ENCODE results near the gene XXYLT1.

The XXYLT1 gene

DNA sequence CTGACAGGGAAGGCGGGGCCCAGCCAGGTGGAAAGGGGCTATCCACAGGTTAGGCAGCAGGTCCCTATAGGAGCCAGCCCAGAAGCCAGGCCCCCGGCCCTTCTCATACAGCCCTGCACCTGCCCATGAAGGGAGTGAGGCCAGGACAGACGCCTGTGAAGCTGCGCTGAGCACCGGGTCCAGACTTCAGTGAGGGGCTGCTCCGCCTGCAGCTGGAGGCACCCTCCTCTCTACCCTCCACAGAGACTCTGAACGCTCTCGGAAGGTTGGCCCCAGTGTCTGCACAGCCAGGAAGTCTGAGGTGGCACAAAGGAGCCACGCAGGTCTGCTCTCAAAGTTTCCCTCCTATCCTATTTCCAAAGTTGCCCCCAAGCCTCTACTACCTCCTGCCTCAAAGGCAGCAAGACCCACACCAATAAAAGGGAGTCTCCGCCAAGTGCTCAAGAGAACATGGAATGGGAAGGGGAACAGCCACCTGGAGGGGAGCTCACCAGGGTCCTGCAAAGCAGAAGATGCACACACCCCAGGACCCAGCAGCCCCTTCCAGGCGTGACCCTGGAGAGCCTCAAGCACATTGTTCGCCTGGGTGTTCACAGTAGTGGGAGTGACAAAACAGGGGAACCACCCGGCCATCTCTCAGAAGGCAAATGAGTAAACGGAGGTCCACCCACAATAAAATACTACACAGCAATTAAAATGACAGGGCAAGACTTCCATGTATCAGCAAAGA, 19.5 kb downstream of the XXYLT1 start:
- peaks cover 0 to 7% (median 2%) of the 10 kb centered on the region in 5 donors for H3K36me3 ChIP-seq (ENCODE audit: control insufficient read depth in 5 of 5, insufficient read depth in 5 of 5, low read length in 5 of 5)
- peaks cover 5 to 26% (median 11%) of the 10 kb centered on the region in 5 donors for H3K4me1 ChIP-seq (ENCODE audit: control insufficient read depth in 5 of 5, insufficient read depth in 5 of 5, low read length in 5 of 5)
- H3K4me3 ChIP-seq (ENCODE audit: low read depth in 1 of 5, low read length in 5 of 5): no peak overlapping the region
- no peaks in the 10 kb centered on the region for H3K27me3 ChIP-seq (ENCODE audit: control insufficient read depth in 5 of 5, insufficient read depth in 4 of 5, low read length in 5 of 5)
- H3K9ac ChIP-seq (ENCODE audit: low read length in 5 of 5): no peak overlapping the region
- no peak overlapping the region for H3K27ac ChIP-seq (ENCODE audit: low read depth, low read length)
- no peaks in the 10 kb centered on the region for H3K9me3 ChIP-seq (ENCODE audit: control insufficient read depth in 5 of 5, low read length in 5 of 5)

DNA sequence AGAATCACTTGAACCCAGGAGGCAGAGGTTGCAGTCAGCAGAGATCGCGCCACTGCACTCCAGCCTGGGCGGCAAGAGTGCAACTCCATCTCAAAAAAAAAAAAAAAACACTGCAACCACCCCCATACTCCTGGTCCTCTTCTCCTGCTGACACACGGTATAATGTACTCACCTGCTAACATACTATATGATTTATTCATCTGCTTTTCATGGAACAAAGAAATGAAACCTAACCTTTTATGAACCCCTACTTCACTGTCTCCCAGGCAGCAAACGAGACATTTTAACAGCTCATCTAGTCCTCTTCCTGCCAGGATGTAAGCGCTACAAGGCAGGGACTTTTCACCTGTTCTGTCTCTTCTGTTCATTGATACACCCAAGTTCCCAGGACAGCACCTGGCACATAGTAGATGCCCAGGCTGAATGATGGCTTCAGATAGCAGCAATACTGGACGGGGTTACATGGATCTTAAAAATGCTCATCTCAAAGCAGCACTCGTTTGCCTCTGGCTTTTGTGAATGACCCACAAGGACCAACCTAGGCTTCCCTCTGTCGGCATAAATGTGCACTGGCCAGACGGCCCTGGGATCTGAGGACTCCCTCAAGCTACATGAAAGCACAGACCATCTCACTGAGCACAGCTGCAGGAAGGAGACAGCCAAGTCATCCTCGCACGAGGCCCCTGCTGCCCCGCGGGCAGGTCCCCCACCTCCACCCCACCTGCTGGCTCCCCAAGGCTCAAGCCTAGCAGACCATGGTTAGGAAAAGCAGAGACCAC, 20.3 kb downstream of the XXYLT1 start:
- no peaks in the 10 kb centered on the region for H3K9me3 ChIP-seq (ENCODE audit: control insufficient read depth in 5 of 5, low read length in 5 of 5)
- no peak overlapping the region for H3K27ac ChIP-seq (ENCODE audit: low read depth, low read length)
- no peak overlapping the region for H3K9ac ChIP-seq (ENCODE audit: low read length in 5 of 5)
- H3K27me3 ChIP-seq (ENCODE audit: control insufficient read depth in 5 of 5, insufficient read depth in 4 of 5, low read length in 5 of 5): no peaks in the 10 kb centered on the region
- H3K36me3 ChIP-seq (ENCODE audit: control insufficient read depth in 5 of 5, insufficient read depth in 5 of 5, low read length in 5 of 5): peaks cover 0 to 11% (median 2%) of the 10 kb centered on the region in 5 donors
- H3K4me1 ChIP-seq (ENCODE audit: control insufficient read depth in 5 of 5, insufficient read depth in 5 of 5, low read length in 5 of 5): peaks cover 5 to 28% (median 11%) of the 10 kb centered on the region in 5 donors
- H3K4me3 ChIP-seq (ENCODE audit: low read depth in 1 of 5, low read length in 5 of 5): no peak overlapping the region

DNA sequence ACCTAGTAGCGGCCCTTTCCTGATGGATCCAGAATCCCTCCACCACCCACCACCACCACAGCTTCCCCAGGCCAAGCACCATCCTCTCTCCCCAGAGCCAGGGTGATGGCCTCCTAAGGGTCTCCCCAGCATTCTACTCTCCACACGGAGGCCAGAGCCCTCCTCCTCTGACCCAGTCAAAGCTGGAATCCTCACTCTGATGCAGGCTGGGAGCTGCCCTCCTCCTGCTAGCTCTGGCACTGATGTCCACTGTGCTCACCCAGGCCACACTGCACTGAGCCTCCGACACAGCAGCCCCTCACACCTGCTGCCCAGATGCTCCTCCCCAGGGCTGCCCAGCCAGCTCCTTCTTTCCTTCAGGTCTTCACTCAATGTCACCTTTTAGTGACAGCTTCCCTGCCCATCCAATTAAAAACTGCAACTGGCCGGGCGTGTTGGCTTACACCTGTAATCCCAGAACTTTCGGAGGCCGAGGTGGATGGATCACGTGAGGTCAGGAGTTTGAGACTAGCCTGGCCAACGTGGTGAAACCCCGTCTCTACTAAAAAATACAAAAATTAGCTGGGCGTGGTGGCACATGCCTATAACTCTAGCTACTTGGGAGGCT, 21.0 kb downstream of the XXYLT1 start:
- H3K27ac ChIP-seq (ENCODE audit: low read depth, low read length): no peak overlapping the region
- peaks cover 5 to 28% (median 11%) of the 10 kb centered on the region in 5 donors for H3K4me1 ChIP-seq (ENCODE audit: control insufficient read depth in 5 of 5, insufficient read depth in 5 of 5, low read length in 5 of 5)
- H3K36me3 ChIP-seq (ENCODE audit: control insufficient read depth in 5 of 5, insufficient read depth in 5 of 5, low read length in 5 of 5): peaks cover 0 to 6% (median 0%) of the 10 kb centered on the region in 5 donors
- no peak overlapping the region for H3K4me3 ChIP-seq (ENCODE audit: low read depth in 1 of 5, low read length in 5 of 5)
- no peaks in the 10 kb centered on the region for H3K9me3 ChIP-seq (ENCODE audit: control insufficient read depth in 5 of 5, low read length in 5 of 5)
- H3K27me3 ChIP-seq (ENCODE audit: control insufficient read depth in 5 of 5, insufficient read depth in 4 of 5, low read length in 5 of 5): no peaks in the 10 kb centered on the region
- H3K9ac ChIP-seq (ENCODE audit: low read length in 5 of 5): no peak overlapping the region

DNA sequence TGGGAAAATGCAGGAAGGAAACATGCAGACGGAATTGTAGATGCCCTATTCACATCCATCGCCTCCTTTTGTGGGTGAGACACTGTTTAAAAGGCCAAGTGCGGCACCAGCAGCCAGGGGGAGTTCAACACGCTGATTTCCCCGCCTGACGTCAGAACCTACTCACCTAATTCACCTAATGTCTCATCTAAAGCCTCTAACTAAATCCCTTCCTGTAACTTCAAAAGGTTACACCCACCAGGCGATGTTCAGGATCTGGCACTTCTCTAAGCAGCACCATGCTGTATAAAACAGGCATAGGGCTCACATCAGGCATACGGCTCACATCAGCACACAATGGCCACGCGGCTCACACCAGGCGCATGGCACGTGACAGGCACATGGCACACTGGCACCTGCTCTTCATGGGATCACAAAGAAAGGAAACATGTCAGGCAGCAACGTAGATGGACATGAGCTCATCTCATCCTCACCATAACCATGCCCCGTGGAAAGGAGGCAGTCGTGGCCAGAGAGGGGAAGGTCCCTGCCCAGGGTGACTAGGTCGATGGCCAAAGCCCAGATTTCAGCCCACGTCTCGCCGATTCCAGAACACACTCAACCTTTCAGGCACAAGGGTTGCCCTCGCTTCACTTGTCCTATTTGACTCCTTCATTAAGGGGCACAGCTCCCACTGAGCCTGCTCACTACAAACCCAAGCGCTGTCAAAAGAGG, 21.7 kb downstream of the XXYLT1 start:
- Histone ChIP-seq H3K9me3 (ENCODE audit: control insufficient read depth in 5 of 5, low read length in 5 of 5) (no peaks in the 10 kb centered on the region), H3K4me3 (ENCODE audit: low read depth in 1 of 5, low read length in 5 of 5) (no peak overlapping the region), H3K9ac (ENCODE audit: low read length in 5 of 5) (no peak overlapping the region), H3K36me3 (ENCODE audit: control insufficient read depth in 5 of 5, insufficient read depth in 5 of 5, low read length in 5 of 5) (peaks cover 0 to 5% (median 0%) of the 10 kb centered on the region in 5 donors), H3K4me1 (ENCODE audit: control insufficient read depth in 5 of 5, insufficient read depth in 5 of 5, low read length in 5 of 5) (peaks cover 5 to 26% (median 11%) of the 10 kb centered on the region in 5 donors), H3K27ac (ENCODE audit: low read depth, low read length) (no peak overlapping the region), H3K27me3 (ENCODE audit: control insufficient read depth in 5 of 5, insufficient read depth in 4 of 5, low read length in 5 of 5) (no peaks in the 10 kb centered on the region)

DNA sequence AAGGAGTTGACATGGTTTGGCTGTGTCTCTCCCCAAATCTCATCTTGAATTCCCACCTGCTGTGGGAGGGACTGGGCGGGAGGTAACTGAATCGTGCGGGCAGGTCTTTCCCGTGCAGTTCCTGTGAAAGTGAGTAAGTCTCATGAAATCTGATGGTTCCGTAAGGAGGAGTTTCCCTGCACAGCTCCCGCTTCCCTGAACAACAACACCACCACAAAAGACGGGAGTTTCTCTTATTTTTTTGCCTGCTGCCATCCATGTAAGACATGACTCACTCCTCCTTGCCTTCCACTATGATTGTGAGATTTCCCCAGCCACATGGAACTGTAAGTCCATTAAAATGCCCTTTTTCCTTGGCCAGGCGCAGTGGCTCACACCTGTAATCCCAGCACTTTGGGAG, 22.7 kb downstream of the XXYLT1 start:
- peaks cover 5 to 27% (median 10%) of the 10 kb centered on the region in 5 donors for H3K4me1 ChIP-seq (ENCODE audit: control insufficient read depth in 5 of 5, insufficient read depth in 5 of 5, low read length in 5 of 5)
- no peak overlapping the region for H3K4me3 ChIP-seq (ENCODE audit: low read depth in 1 of 5, low read length in 5 of 5)
- no peak overlapping the region for H3K27ac ChIP-seq (ENCODE audit: low read depth, low read length)
- H3K9ac ChIP-seq (ENCODE audit: low read length in 5 of 5): no peak overlapping the region
- no peaks in the 10 kb centered on the region for H3K9me3 ChIP-seq (ENCODE audit: control insufficient read depth in 5 of 5, low read length in 5 of 5)
- H3K27me3 ChIP-seq (ENCODE audit: control insufficient read depth in 5 of 5, insufficient read depth in 4 of 5, low read length in 5 of 5): no peaks in the 10 kb centered on the region
- H3K36me3 ChIP-seq (ENCODE audit: control insufficient read depth in 5 of 5, insufficient read depth in 5 of 5, low read length in 5 of 5): peaks cover 0 to 5% (median 0%) of the 10 kb centered on the region in 5 donors

DNA sequence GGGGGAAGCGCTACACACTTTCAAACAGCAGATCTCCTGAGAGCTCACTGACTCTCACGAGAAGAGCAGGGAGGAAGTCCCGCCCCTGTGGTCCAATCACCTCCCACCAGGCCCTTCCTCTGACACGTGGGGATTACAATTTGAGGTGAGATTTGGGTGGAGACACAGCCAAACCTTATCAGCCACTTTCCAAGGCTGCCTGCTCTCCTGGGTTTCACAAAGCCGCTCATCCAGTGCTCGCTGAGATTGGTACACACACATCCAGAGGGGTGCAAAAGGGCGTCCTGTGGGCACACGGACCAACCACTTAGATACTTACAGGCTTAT, 23.1 kb downstream of the XXYLT1 start:
- H3K4me1 ChIP-seq (ENCODE audit: control insufficient read depth in 5 of 5, insufficient read depth in 5 of 5, low read length in 5 of 5): peaks cover 2 to 22% (median 6%) of the 10 kb centered on the region in 5 donors
- H3K36me3 ChIP-seq (ENCODE audit: control insufficient read depth in 5 of 5, insufficient read depth in 5 of 5, low read length in 5 of 5): peaks cover 0 to 5% (median 0%) of the 10 kb centered on the region in 5 donors
- no peaks in the 10 kb centered on the region for H3K9me3 ChIP-seq (ENCODE audit: control insufficient read depth in 5 of 5, low read length in 5 of 5)
- no peak overlapping the region for H3K9ac ChIP-seq (ENCODE audit: low read length in 5 of 5)
- peak overlapping the region in 1 of 5 donors; percentile 24 for H3K4me3 ChIP-seq (ENCODE audit: low read depth in 1 of 5, low read length in 5 of 5)
- H3K27ac ChIP-seq (ENCODE audit: low read depth, low read length): no peak overlapping the region
- no peaks in the 10 kb centered on the region for H3K27me3 ChIP-seq (ENCODE audit: control insufficient read depth in 5 of 5, insufficient read depth in 4 of 5, low read length in 5 of 5)

DNA sequence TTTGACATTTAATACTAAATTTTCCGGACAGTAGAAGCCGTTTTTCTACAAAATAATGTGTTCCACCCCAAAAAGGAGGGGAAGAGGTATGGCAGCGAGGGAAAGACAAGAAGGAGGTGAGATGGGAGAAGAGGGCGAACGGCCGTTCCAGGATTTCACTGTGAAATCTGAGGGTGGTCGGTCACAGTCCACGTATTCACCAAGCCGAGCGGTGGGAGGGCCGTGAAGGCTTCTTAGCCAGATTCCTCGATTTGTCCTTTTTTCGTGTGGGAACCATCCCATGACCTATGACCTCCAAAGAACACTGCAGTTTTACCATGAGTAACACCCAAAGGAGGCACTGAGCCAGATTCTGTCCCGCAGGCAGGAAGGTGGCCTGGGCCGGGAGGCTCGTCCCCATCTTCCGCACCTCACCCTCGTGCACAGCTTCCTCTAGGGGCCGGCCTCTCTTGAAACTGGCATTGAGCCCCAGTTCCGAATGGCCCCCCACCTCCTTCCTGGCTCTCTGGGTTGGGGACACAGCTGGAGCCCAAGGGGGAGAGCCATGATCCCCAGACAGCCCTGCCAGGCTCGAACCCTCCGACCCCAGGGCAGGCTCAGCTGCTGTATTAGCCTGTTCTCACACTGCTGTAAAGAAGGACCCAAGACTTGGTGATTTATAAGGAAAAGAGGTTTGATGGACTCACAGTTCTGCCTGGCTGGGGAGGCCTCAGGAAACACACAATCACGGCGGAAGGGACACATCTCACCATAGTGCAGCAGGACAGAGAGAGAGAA, 23.7 kb downstream of the XXYLT1 start:
- peak overlapping the region in 1 of 5 donors; percentile 24 for H3K4me3 ChIP-seq (ENCODE audit: low read depth in 1 of 5, low read length in 5 of 5)
- peaks cover 0 to 21% (median 3%) of the 10 kb centered on the region in 5 donors for H3K4me1 ChIP-seq (ENCODE audit: control insufficient read depth in 5 of 5, insufficient read depth in 5 of 5, low read length in 5 of 5)
- no peaks in the 10 kb centered on the region for H3K27me3 ChIP-seq (ENCODE audit: control insufficient read depth in 5 of 5, insufficient read depth in 4 of 5, low read length in 5 of 5)
- no peak overlapping the region for H3K9ac ChIP-seq (ENCODE audit: low read length in 5 of 5)
- H3K36me3 ChIP-seq (ENCODE audit: control insufficient read depth in 5 of 5, insufficient read depth in 5 of 5, low read length in 5 of 5): peaks cover 0 to 5% (median 0%) of the 10 kb centered on the region in 5 donors
- H3K27ac ChIP-seq (ENCODE audit: low read depth, low read length): no peak overlapping the region
- H3K9me3 ChIP-seq (ENCODE audit: control insufficient read depth in 5 of 5, low read length in 5 of 5): no peaks in the 10 kb centered on the region

DNA sequence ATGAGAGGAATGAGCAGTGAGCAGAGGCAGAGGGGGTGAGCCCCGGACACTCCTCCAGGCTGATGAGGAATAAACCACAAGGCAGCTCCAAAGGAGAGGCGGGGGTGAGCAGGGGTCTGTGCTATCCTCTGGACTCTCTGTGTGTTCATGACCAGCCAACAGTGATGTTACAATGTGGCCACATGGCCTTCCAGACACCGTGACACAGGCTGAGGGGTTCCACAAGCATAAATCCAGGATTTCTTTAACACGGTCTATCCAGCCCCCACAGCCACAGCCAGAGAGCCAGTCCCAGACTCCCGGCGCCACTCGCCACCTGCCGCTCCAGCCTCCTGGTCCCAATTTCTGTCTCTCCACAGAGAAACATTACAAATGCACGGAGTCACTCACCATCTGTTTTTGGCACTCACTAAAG, 24.4 kb downstream of the XXYLT1 start:
- Histone ChIP-seq H3K9me3 (ENCODE audit: control insufficient read depth in 5 of 5, low read length in 5 of 5) (no peaks in the 10 kb centered on the region), H3K4me3 (ENCODE audit: low read depth in 1 of 5, low read length in 5 of 5) (no peak overlapping the region), H3K27me3 (ENCODE audit: control insufficient read depth in 5 of 5, insufficient read depth in 4 of 5, low read length in 5 of 5) (no peaks in the 10 kb centered on the region), H3K9ac (ENCODE audit: low read length in 5 of 5) (no peak overlapping the region), H3K27ac (ENCODE audit: low read depth, low read length) (no peak overlapping the region), H3K4me1 (ENCODE audit: control insufficient read depth in 5 of 5, insufficient read depth in 5 of 5, low read length in 5 of 5) (peaks cover 0 to 21% (median 3%) of the 10 kb centered on the region in 5 donors), H3K36me3 (ENCODE audit: control insufficient read depth in 5 of 5, insufficient read depth in 5 of 5, low read length in 5 of 5) (peaks cover 0 to 5% (median 0%) of the 10 kb centered on the region in 5 donors)

DNA sequence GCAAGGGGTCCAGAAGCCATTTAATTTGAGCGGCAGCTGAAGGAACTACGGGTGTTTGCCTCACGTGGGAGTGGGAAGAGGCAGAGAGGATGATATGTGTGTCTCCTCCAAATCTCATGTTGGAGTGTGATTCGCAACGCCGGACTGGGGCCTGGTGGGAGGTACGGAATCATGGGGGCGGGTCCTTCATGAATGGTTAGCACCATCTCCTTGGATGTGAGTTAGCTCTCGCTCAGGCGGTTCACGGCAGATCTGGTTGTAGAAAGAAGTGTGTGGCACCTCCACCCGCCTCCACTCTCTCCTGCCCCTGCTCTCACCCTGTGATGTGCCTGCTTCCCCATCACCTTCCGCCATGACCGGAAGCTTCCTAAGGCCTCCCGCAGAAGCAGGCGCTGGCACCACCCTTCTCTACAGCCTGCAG, 25.4 kb downstream of the XXYLT1 start:
- Histone ChIP-seq H3K4me1 (ENCODE audit: control insufficient read depth in 5 of 5, insufficient read depth in 5 of 5, low read length in 5 of 5) (peaks cover under 1 to 21% (median 3%) of the 10 kb centered on the region in 5 donors), H3K36me3 (ENCODE audit: control insufficient read depth in 5 of 5, insufficient read depth in 5 of 5, low read length in 5 of 5) (peaks cover 0 to 5% (median 0%) of the 10 kb centered on the region in 5 donors), H3K27me3 (ENCODE audit: control insufficient read depth in 5 of 5, insufficient read depth in 4 of 5, low read length in 5 of 5) (no peaks in the 10 kb centered on the region), H3K27ac (ENCODE audit: low read depth, low read length) (no peak overlapping the region), H3K9me3 (ENCODE audit: control insufficient read depth in 5 of 5, low read length in 5 of 5) (no peaks in the 10 kb centered on the region), H3K9ac (ENCODE audit: low read length in 5 of 5) (no peak overlapping the region), H3K4me3 (ENCODE audit: low read depth in 1 of 5, low read length in 5 of 5) (no peak overlapping the region)
